Adrenal gland (tissue), 12 donors: Measurements from ENCODE around the gene ZNF319. TPM values are rescaled to one million over a fixed set of nuclear protein-coding genes. Genes with fewer than 3 reads are reported as not detected.
A peak's percentile ranks its signal among the peaks of the same experiment; 100 is the strongest.

Source experiments
- DNase-seq, 7 donors: peaks; one replicate each; pipeline ENCODE4 v3.0.0-alpha.2; 2019 to 2020
- H3K27ac ChIP-seq, 5 donors: fragments of 200-600 bp; sonication (generic) in 4 of 5; 1 replicate in 3 of 5; 2 replicates in 2 of 5; pipeline versions ENCODE4 v1.5.1 to v1.8.0; 2016 to 2020; ENCODE audit warnings: mild to moderate bottlenecking in 1 of 5
- H3K27me3 ChIP-seq: fragments of 200-600 bp; 2 replicates; pipeline ENCODE4 v1.8.0; 2021
- H3K36me3 ChIP-seq, 2 donors: fragments of 200-600 bp; replicated peaks in 1 of 2; 1 replicate in 1 of 2; 2 replicates in 1 of 2; pipeline versions ENCODE4 v1.5.1 to v1.8.0; 2018 to 2022
- H3K4me1 ChIP-seq, 2 donors: fragments of 200-600 bp; replicated peaks in 1 of 2; 1 replicate in 1 of 2; 2 replicates in 1 of 2; pipeline versions ENCODE4 v1.5.1 to v1.8.0; 2018 to 2021
- H3K4me3 ChIP-seq, 4 donors: fragments of 200-600 bp; sonication (generic) in 3 of 4; one replicate each; pipeline ENCODE4 v1.5.1; 2016 to 2018
- H3K9me3 ChIP-seq, 3 donors: fragments of 200-600 bp; sonication (generic) in 1 of 3; replicated peaks in 1 of 3; 1 replicate in 2 of 3; 2 replicates in 1 of 3; pipeline versions ENCODE4 v1.5.1 to v1.8.0; 2016 to 2021
- POLR2A ChIP-seq, 2 donors: fragments of 450-650 bp; IDR thresholded peaks; one replicate each; pipeline ENCODE4 v1.6.1; 2017; ENCODE audit warnings: antibody characterized with exemption in 2 of 2, mild to moderate bottlenecking in 2 of 2, moderate library complexity in 1 of 2
- WGBS, 4 donors: extraction: QIAGEN DNeasy Blood & Tissue Kit in 2 of 4; methylation state at CpG; one replicate each; pipeline versions ENCODE4 v1.1.5 to v1.1.7; 2013 to 2017; 5-methylcytosine and 5-hydroxymethylcytosine counted together
- intact Hi-C, 2 donors: fragments of 100-400 bp; cut with DNase I; formaldehyde crosslinking; loops; one replicate each; pipeline versions ENCODE4 v1.14.1 to v1.15.0; 2022 to 2023
- polyA plus RNA-seq, 3 donors: library from polyadenylated mRNA; stranded (reverse); fragments of 200-250 nt in 2 of 3; fragments of 350-450 nt in 1 of 3; fragmentation: Illumina TruSeq in 1 of 3; extraction: RNeasy Lipid Tissue Mini Kit (QIAGEN cat#74804) in 1 of 3; gene quantifications; one replicate each; pipeline ENCODE4 v1.2.3, GENCODE V29; 2013 to 2014
- total RNA-seq, 9 donors: library from RNA; depleted of rRNA in 4 of 9; stranded (reverse); fragments of >200 nt in 4 of 9; fragments of 120-200 nt in 1 of 9; fragmentation: NEBNext Ultra II Directional in 1 of 9; extraction: Animal tissue kit (Norgen Biotek cat#: 25700) in 1 of 9; gene quantifications; one replicate each; pipeline versions ENCODE4 v1.1.0 to v1.2.4, GENCODE V29; 2013 to 2023
- TF ChIP-seq, protein P1 (sequence below), 6 experiments: fragments of 450-650 bp in 4 of 6; fragments of 200-600 bp in 2 of 6; sonication (generic) in 1 of 6; IDR thresholded peaks; 1 replicate in 5 of 6; 2 replicates in 1 of 6; pipeline versions ENCODE4 v1.5.1 to v1.8.0; 2016 to 2021; ENCODE audit warnings: antibody characterized with exemption in 6 of 6, mild to moderate bottlenecking in 2 of 6, moderate library complexity in 1 of 6
- donor health status: healthy with polysubstance abuse.
- donor health status: Bipolar disorder and iron deficiency.
- donor health status: DM: yes; HTN: yes; CAD: no.
- donor health status: DM: no; HTN: no; CAD: no.
- donor health status: DM: no; HTN: no; CAD: no.
- donor health status: DM: yes; HTN: yes; CAD: no.

The ZNF319 gene
- total and polyA plus RNA-seq, 12 donors, result 2.3 to 17.9 (median 8.9) TPM

DNA sequence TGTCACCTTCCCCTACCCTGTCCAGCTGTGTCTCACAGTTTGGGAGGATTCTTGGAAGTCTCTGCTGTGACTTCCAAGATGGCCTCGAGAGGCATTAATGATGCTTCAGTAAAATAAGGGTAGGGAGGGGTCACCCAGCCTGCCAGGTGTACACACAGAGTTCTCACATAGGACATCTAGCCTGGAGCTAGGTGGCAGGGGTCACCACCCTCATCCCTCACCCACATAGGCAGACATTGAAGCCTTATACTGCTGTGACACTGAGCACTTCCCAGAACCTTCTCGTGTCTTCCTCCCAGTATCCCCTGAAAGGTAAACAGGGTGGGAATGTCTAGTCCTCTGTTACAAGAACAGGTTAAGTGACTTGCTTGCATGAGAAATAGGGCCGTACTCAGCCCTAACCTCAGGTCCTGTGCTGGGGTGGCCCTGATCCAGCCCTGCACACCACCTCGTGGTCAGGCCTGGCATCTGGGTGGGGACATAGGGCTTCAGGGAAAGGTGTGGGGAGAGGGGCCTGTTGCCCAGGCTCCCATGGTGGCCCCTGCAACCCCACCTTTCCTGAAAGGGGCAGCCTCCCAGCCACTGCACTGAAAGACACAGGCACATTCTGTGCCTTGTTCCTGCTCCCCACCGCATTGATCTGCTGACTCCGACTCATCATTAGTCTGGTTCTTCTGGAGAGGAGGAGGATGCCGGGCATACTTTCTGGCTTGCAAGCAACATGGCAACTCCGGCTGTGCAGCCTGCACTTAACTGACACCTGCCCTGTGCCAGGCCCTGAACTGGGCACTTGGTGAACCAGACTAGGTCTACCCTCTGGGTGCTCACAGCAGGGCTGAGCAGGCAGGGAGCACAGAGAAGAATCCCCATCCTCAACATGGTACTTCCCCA, 21.4 kb upstream of the ZNF319 start:
- H3K4me1 ChIP-seq, result peaks cover 26 to 34% of the 10 kb centered on the region in 2 donors
- 74 to 79% (median 77%) methylated on average over 6 to 8 of the region's 8 CpGs for WGBS, 4 donors
- intact Hi-C loops, result loop anchor here in 1 of 2 donors (2.0 to 10.0 kb wide), 2 partner anchors 101 to 283 kb away; no protein-coding TSS in a partner anchor
- no peaks in the 10 kb centered on the region for H3K27me3 ChIP-seq
- peaks cover 0 to 20% of the 10 kb centered on the region in 2 donors for H3K36me3 ChIP-seq
- no peak overlapping the region for H3K4me3 ChIP-seq
- no peak for DNase-seq
- peak overlapping the region in 2 of 5 donors; percentile 54 to 67 for H3K27ac ChIP-seq
- H3K9me3 ChIP-seq, result no peaks in the 10 kb centered on the region
- no peak for TF ChIP-seq POLR2A (IDR thresholded peaks at IDR 0.05)
- TF ChIP-seq, protein P1, sequence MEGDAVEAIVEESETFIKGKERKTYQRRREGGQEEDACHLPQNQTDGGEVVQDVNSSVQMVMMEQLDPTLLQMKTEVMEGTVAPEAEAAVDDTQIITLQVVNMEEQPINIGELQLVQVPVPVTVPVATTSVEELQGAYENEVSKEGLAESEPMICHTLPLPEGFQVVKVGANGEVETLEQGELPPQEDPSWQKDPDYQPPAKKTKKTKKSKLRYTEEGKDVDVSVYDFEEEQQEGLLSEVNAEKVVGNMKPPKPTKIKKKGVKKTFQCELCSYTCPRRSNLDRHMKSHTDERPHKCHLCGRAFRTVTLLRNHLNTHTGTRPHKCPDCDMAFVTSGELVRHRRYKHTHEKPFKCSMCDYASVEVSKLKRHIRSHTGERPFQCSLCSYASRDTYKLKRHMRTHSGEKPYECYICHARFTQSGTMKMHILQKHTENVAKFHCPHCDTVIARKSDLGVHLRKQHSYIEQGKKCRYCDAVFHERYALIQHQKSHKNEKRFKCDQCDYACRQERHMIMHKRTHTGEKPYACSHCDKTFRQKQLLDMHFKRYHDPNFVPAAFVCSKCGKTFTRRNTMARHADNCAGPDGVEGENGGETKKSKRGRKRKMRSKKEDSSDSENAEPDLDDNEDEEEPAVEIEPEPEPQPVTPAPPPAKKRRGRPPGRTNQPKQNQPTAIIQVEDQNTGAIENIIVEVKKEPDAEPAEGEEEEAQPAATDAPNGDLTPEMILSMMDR (IDR thresholded peaks at IDR 0.05), result no peak

DNA sequence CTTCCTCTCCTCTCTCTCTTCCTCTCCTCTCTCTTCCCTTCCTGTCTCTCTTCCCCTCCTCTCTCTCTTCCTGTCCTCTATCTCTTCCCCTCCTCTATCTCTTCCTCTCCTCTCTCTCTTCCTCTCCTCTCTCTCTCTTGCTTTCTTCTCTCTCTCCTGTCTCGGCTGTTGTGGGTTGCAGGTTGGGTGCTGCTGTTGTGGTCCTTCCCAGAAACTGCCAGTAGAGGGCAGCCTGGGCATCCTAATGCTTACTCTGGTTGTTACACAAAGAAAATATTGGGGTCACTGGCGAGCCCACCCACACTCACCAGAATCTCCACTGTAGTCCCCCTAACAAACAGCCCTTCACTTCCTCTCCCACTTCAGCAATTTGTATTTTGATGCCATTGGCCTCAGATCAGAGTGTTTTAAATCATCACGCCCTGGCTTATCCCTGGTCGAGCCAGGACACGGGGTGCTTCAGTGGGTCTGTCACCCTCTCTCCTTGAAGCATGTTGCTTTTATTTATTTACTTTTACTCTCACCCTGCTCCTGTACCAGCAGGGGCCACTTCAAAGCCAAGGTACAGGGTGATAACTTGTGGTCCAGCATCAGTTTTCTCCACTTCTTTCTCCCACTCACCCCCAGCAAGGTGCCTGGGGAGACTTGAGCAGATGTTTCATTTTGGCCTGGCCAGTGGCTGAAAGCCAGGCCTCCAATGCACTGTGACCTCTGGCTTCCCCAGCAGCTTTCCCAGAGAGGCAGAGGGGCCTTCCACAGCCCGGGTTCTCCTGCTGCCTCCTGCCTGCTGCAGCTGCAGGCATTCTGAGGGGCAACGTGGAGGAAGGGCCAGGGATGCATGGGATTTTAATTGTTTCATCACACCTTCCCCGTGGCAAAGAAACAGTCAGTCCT, 20.4 kb upstream of the ZNF319 start:
- no peak overlapping the region for H3K27ac ChIP-seq
- WGBS, 4 donors, result 51 to 59% (median 57%) methylated on average over 8 of the region's 8 CpGs
- peaks cover 21 to 27% of the 10 kb centered on the region in 2 donors for H3K4me1 ChIP-seq
- H3K36me3 ChIP-seq, result peaks cover 0 to 23% of the 10 kb centered on the region in 2 donors
- H3K4me3 ChIP-seq, result no peak overlapping the region
- peak; percentile 43 to 86 (median 68) for DNase-seq
- H3K9me3 ChIP-seq, result no peaks in the 10 kb centered on the region
- no peak for TF ChIP-seq POLR2A (IDR thresholded peaks at IDR 0.05)
- TF ChIP-seq, protein P1 (IDR thresholded peaks at IDR 0.05), result peak; percentile 63 to 91 (median 76)
- H3K27me3 ChIP-seq, result no peaks in the 10 kb centered on the region
- intact Hi-C loops, result loop anchor here in 1 of 2 donors (10.0 kb wide), 1 partner anchor 284 kb away; no protein-coding TSS in a partner anchor

DNA sequence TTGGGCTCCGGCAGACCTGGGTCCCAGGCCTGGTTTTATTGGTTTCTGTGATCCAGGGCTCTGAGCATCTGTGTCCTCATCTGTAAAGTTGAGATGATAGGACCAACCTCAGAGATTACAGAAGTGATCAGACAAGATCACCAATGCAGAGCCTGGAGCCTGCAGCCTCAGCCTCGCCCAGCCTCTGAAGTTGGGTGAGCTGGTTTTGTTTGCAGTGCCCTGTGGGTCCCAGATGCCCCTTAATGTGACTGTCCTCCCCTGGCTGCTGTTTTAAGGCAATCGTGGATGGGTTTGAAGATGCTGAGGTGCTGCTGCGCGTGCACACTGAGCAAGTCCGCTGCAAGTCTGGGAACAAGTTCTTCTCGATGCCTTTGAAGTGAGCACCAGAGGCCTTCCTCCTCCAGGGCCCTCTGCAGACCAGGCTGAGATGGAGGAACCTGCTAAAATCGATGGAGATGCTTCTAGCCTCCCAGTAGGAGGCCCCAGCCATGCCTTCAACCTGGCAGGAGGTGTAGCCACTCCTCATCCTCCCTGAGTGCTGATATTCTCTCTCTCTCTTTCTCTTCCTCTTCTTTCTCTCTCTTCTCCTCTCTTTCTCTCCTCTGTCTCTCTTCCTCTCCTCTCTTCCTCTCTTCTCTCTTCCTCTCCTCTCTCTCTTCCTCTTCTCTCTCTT, 19.5 kb upstream of the ZNF319 start:
- no peak for TF ChIP-seq POLR2A (IDR thresholded peaks at IDR 0.05)
- Histone ChIP-seq H3K9me3 (no peaks in the 10 kb centered on the region), H3K36me3 (peaks cover 0 to 23% of the 10 kb centered on the region in 2 donors), H3K27ac (no peak overlapping the region), H3K4me1 (peaks cover 16 to 22% of the 10 kb centered on the region in 2 donors), H3K4me3 (no peak overlapping the region), H3K27me3 (no peaks in the 10 kb centered on the region)
- WGBS, 4 donors, result 73 to 86% (median 77%) methylated on average over 6 to 8 of the region's 8 CpGs
- intact Hi-C loops, result loop anchor here in 1 of 2 donors (10.0 kb wide), 1 partner anchor 285 kb away; no protein-coding TSS in a partner anchor
- DNase-seq, result no peak

DNA sequence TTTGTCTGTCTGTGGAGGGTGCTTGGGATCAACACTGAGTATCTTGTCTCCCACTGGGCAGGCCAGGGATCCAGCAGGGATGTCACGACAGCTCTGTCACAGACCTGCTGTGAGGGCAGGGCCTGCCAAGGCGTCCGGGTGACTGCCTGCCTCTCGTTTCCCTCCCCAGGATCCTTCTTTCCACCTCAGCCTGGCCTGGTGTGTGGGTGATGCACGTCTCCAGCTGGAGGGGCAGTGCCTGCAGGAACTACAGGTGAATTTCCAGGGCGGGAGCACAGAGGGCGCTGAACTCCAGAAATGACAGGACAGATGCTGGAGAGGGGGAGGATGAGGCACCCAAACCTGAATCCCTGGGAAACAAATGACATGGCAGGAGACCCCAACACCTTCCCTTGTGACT, 18.3 kb upstream of the ZNF319 start:
- Histone ChIP-seq H3K4me3 (no peak overlapping the region), H3K27me3 (no peaks in the 10 kb centered on the region), H3K4me1 (peaks cover 8 to 13% of the 10 kb centered on the region in 2 donors), H3K27ac (no peak overlapping the region), H3K9me3 (no peaks in the 10 kb centered on the region), H3K36me3 (peaks cover 0 to 23% of the 10 kb centered on the region in 2 donors)
- DNase-seq, result no peak
- intact Hi-C loops, result no loop called here
- no peak for TF ChIP-seq POLR2A (IDR thresholded peaks at IDR 0.05)
- TF ChIP-seq, protein P1 (IDR thresholded peaks at IDR 0.05), result no peak
- WGBS, 4 donors, result 86 to 94% (median 89%) methylated on average over 5 to 7 of the region's 7 CpGs
